DMS79 treated with DMSO at 0.1 percent for 48 hours (cell line): ENCODE data around the gene ESRRB.

ENCODE experiments used
- DNase-seq: peaks from one replicate; lab custom pipeline; 2025; lab: John Stamatoyannopoulos, UW

ESRRB gene

DNA sequence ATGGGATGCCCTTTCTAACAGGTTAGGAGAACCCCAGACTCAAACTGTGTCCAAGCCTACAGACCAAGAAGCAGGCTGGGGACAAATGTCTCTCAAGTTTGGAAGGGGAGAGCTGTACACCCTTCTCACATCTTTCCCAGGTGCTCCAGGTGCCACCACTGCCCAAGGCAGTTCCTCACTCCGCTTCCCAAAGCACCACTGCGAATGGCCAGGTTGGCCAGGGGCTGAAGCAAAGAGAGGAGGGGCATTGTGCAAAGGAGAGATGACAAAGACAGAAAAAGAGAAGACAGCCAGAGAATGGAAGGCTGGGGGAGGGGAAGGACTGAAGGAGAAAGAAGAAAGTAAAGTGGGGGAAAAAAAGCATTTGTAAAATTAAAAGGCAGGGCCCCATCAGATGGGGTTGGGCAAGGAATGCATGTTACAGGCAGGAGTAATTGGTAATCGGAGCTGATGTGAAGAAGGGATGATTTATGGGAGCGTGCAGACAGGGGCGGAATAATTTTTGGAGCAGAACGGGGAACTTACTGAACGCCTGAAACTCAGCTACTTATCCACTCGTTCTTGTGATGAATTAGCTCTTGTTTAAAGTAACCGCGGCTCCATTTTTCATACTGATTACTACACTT lies 165.8 kb downstream of the ESRRB start:
- peak; percentile 77 for DNase-seq

DNA sequence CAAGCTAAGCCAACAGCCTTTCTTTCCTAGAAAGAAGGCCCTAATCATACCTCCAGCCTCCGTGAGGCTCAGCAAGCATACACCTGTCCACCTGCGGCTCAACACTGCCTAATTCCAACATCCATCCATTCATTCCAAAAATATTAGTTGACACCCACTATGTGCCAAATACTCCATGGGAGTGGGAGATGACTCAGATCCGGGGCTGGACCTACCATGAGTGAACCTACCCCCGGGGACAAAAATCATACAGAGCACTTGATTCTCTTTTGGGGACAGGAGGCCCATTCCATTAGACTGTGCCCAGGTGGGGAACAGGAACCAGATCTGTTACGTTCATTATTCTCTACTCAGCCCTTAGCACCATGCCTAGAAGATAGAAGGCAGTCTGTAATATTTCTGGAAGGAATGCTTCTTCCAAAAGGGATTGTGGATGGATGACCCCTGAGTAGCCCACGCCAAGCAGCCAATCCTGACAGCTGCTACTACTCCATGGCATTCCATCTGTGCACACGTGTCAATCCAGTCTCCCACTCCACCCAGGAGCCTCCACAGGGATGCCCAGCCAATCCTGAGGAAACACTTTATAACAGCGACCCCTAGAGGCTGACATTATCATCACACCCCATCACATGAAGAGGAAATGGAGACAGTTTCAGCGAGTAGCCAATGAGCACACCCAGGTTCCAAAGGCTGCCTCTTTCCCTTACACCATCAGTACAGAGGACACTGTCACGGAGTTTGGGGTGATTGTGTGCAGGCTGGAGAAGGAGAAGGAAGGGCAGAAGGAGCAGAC lies 170.7 kb downstream of the ESRRB start:
- DNase-seq: no peak

DNA sequence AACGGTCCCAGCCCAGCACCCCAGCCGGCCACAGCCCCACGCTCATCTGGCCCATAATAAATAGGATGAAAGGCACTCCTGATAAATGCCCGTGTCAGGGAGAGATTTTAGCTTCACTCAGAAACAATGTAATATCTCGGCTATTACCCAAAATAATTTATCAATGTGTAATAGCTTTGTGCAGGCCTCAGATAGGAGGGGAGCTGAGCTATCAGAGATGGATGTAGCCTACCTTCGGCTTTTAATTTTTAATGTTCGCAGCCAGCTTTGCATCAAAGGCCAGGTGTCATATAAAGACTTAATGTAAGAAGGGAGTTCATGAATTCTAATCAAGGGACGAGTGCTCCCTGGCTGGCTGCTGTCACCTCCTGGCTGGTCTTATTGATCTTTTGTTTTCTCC lies 171.9 kb downstream of the ESRRB start:
- DNase-seq: no peak

DNA sequence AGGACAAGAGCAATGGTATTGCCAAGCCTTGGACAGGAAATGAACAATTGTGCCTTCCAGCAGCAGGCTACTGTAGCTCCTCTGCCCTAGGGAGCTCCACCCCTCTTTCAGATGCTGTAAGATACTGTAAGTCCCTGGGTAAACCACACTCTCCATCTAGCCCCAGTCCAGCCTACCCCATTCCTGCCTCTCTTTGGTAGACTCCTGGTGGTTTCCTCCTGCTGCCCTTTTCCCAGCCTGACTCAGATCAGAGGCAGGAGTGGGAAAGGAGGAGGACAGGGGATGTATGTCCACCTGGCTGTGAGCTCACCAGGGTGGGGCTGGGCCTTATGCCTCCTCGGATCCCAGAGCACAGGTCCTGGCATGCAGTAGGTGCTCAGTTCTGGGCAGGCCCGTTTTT lies 174.6 kb downstream of the ESRRB start:
- DNase-seq: no peak

DNA sequence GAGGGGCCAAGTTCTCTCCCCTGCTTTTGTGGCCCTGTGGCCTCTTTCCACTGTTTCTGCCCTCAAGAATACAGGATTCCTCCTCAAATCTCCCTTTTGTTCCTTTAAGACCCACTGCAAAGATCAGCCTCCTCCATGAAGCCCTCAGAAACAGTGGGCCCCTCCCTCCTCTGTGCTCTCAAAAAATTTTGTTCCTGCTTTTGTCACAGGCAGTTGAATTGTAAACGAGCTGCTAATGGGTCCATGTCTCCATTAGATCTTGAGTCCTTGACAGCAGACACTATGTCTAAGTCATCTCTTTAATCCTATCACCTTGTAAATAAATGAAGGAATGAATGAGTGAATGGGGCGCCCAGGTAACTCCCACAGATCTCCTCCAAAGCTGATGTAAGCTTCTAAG lies 175.2 kb downstream of the ESRRB start:
- DNase-seq: no peak
